SK-N-SH (cell line): ENCODE measurements around the gene ITM2C. TPM values are rescaled to one million over a fixed set of nuclear protein-coding genes. Genes with fewer than 3 reads are reported as not detected.

ENCODE experiments used
- CTCF ChIA-PET: fragments of 300-600, 350-600 bp; formaldehyde crosslinking; extraction: SDS; loops from one replicate; lab custom pipeline; 2021; lab: Yijun Ruan, JAX
- POLR2A ChIA-PET: fragments of 350-600 bp; sonication (Branson Sonifier 250); formaldehyde crosslinking; extraction: SDS; loops from one replicate; lab custom pipeline; 2020; ENCODE audit warnings: antibody characterized with exemption, inconsistent platforms; lab: Yijun Ruan, JAX
- DNase-seq: peaks from one replicate; pipeline ENCODE4 v3.0.0; 2012
- H2AFZ ChIP-seq: fragments of 200-600 bp; sonication (generic); 2 replicates; pipeline ENCODE4 v1.8.1; 2016; ENCODE audit warnings: antibody characterized with exemption, mild to moderate bottlenecking, low read depth
- H3F3A ChIP-seq: fragments of 200-600 bp; sonication (generic); replicated peaks from 2 replicates; pipeline ENCODE3; 2016; ENCODE audit warnings: antibody characterized with exemption, mild to moderate bottlenecking; ENCODE audit not compliant: insufficient read depth
- H3K27ac ChIP-seq, 2 experiments: fragments of 200-500 bp in 1 of 2; fragments of 200-600 bp in 1 of 2; sonication (Bioruptor generic) in 1 of 2; sonication (generic), shearing (Covaris generic) in 1 of 2; 2 replicates each; pipeline versions ENCODE4 v1.5.1 to v1.6.1; 2014 to 2016; ENCODE audit warnings: low read depth in 2 of 2, inconsistent platforms in 1 of 2, low read length in 1 of 2, mild to moderate bottlenecking in 1 of 2, mixed read lengths in 1 of 2
- H3K27me3 ChIP-seq: fragments of 200-600 bp; sonication (generic), shearing (Covaris generic); 2 replicates; pipeline ENCODE4 v1.6.1; 2016; ENCODE audit warnings: mixed run types; ENCODE audit not compliant: insufficient read depth
- H3K36me3 ChIP-seq, 2 experiments: fragments of 200-500 bp in 1 of 2; fragments of 200-600 bp in 1 of 2; sonication (Bioruptor generic) in 1 of 2; sonication (generic) in 1 of 2; replicated peaks in 1 of 2; 2 replicates each; pipeline versions ENCODE3 to v1.5.1; 2014 to 2016; ENCODE audit warnings: low read length in 1 of 2, mild to moderate bottlenecking in 1 of 2; ENCODE audit not compliant: insufficient read depth in 2 of 2, control insufficient read depth in 1 of 2
- H3K4me1 ChIP-seq, 2 experiments: fragments of 200-500 bp in 1 of 2; fragments of 200-600 bp in 1 of 2; sonication (Bioruptor generic) in 1 of 2; sonication (generic), shearing (Covaris generic) in 1 of 2; 2 replicates each; pipeline versions ENCODE4 v1.5.1 to v1.6.1; 2014 to 2016; ENCODE audit warnings: low read depth in 1 of 2, low read length in 1 of 2, mixed run types in 1 of 2; ENCODE audit not compliant: insufficient read depth in 2 of 2, control insufficient read depth in 1 of 2
- H3K4me2 ChIP-seq: fragments of 200-600 bp; sonication (generic), shearing (Covaris generic); 2 replicates; pipeline ENCODE4 v1.6.1; 2017; ENCODE audit warnings: mixed run types
- H3K4me3 ChIP-seq, 2 experiments: fragments of 200-500 bp in 1 of 2; fragments of 200-600 bp in 1 of 2; sonication (Bioruptor generic) in 1 of 2; sonication (generic), shearing (Covaris generic) in 1 of 2; 2 replicates each; pipeline versions ENCODE4 v1.5.1 to v1.8.1; 2014 to 2016; ENCODE audit warnings: low read depth in 2 of 2, inconsistent platforms in 1 of 2, low read length in 1 of 2, mild to moderate bottlenecking in 1 of 2, mixed read lengths in 1 of 2, moderate library complexity in 1 of 2
- H3K79me2 ChIP-seq: fragments of 200-600 bp; sonication (generic); 2 replicates; pipeline ENCODE4 v1.8.1; 2017; ENCODE audit warnings: mild to moderate bottlenecking; ENCODE audit not compliant: insufficient read depth
- H3K9ac ChIP-seq: fragments of 200-600 bp; sonication (generic); 2 replicates; pipeline ENCODE4 v1.6.1; 2017; ENCODE audit warnings: mixed run types
- H3K9me2 ChIP-seq: fragments of 200-600 bp; sonication (generic); 2 replicates; pipeline ENCODE4 v1.6.1; 2017; ENCODE audit warnings: mixed run types
- H3K9me3 ChIP-seq: fragments of 200-600 bp; sonication (generic); 2 replicates; pipeline ENCODE4 v1.6.1; 2017; ENCODE audit warnings: mixed run types, mild to moderate bottlenecking, moderate library complexity
- H4K20me1 ChIP-seq: fragments of 200-600 bp; sonication (generic); 2 replicates; pipeline ENCODE4 v1.6.1; 2017; ENCODE audit warnings: mild to moderate bottlenecking, mixed run types; ENCODE audit not compliant: insufficient read depth
- CTCF ChIP-seq: fragments of 200-600 bp; sonication (generic); IDR thresholded peaks from 2 replicates; pipeline ENCODE4 v1.6.1; 2017; ENCODE audit warnings: antibody characterized with exemption, mild to moderate bottlenecking, moderate library complexity
- ELF1 ChIP-seq: IDR thresholded peaks from 2 replicates; pipeline ENCODE4 v1.4.0; 2012
- EZH2phosphoT487 ChIP-seq: fragments of 200-600 bp; sonication (generic); IDR thresholded peaks from 2 replicates; pipeline ENCODE4 v1.6.1; 2017; ENCODE audit warnings: low read depth, mixed run types, mild to moderate bottlenecking, antibody characterized with exemption, moderate library complexity, borderline replicate concordance
- FOXM1 ChIP-seq: IDR thresholded peaks from 2 replicates; pipeline ENCODE4 v1.4.0; 2012; ENCODE audit warnings: low read depth, mild to moderate bottlenecking
- GATA2 ChIP-seq: sonication (generic); formaldehyde crosslinking; IDR thresholded peaks from 2 replicates; pipeline ENCODE4 v1.5.0; 2020; ENCODE audit warnings: mild to moderate bottlenecking, missing genetic modification reagents
- JUND ChIP-seq: IDR thresholded peaks from 2 replicates; pipeline ENCODE4 v1.4.0; 2012
- MEF2A ChIP-seq: IDR thresholded peaks from 2 replicates; pipeline ENCODE4 v1.4.0; 2012; ENCODE audit warnings: low read depth, borderline replicate concordance
- NFIC ChIP-seq: IDR thresholded peaks from 2 replicates; pipeline ENCODE4 v1.4.0; 2012; ENCODE audit warnings: borderline replicate concordance
- NRF1 ChIP-seq: IDR thresholded peaks from 2 replicates; pipeline ENCODE4 v1.6.1; 2012; ENCODE audit warnings: low read depth, mild to moderate bottlenecking, low read length
- RCOR1 ChIP-seq: fragments of 150-350 bp; IDR thresholded peaks from 2 replicates; pipeline ENCODE4 v1.6.1; 2017; ENCODE audit warnings: antibody characterized with exemption, low read length
- RFX5 ChIP-seq: IDR thresholded peaks from 2 replicates; pipeline ENCODE4 v1.6.1; 2012; ENCODE audit warnings: mild to moderate bottlenecking, improper control_type of control experiment, low read length
- USF1 ChIP-seq: IDR thresholded peaks from 2 replicates; pipeline ENCODE4 v1.4.0; 2012; ENCODE audit warnings: low read depth, borderline replicate concordance
- USF2 ChIP-seq: fragments of 150-350 bp; IDR thresholded peaks from 2 replicates; pipeline ENCODE4 v1.6.1; 2017; ENCODE audit warnings: antibody characterized with exemption, low read length, low read depth, borderline replicate concordance
- ZBTB33 ChIP-seq: IDR thresholded peaks from 2 replicates; pipeline ENCODE4 v1.4.0; 2012; ENCODE audit warnings: low read depth, borderline replicate concordance
- WGBS: methylation state at CpG from one replicate; pipeline ENCODE4 v1.1.6; 2017; ENCODE audit warnings: low lambda C conversion rate; 5-methylcytosine and 5-hydroxymethylcytosine counted together
- polyA plus RNA-seq, 3 experiments: library from polyadenylated mRNA; depleted of rRNA; stranded (reverse); fragments of >200 nt; gene quantifications; 2 replicates each; pipeline ENCODE4 v1.2.3, GENCODE V29; 2012

The ITM2C gene
- polyA plus RNA-seq, 1 of the 3 experiments (the other 2 are of a cell fraction): 288 TPM

- TF ChIP-seq ZBTB33 (no peak), USF2 (no peak), EZH2phosphoT487 (no peak), ELF1 (no peak), JUND (no peak), RCOR1 (peak; percentile 2; the same call in 1 of the 2 replicates), USF1 (no peak)
Measured at GRCh38 chr2:230864605-230865306, at the start of gene ITM2C (continued).

GRCh38 chr2:230815088-230815487, 49.7 kb upstream of the ITM2C start:
- H3K9ac ChIP-seq: no peak overlapping the region
- no peak overlapping the region for H2AFZ ChIP-seq
- H3K4me2 ChIP-seq: no peak overlapping the region
- peaks cover 45 to 73% of the 10 kb centered on the region in 2 experiments for H3K36me3 ChIP-seq
- no peaks in the 10 kb centered on the region for H3F3A ChIP-seq
- WGBS: 78% methylated on average over 3 of the region's 3 CpGs
- no peaks in the 10 kb centered on the region for H3K9me3 ChIP-seq
- no peaks in the 10 kb centered on the region for H3K9me2 ChIP-seq
- CTCF ChIA-PET: interaction anchor here (1.1 to 8.3 kb wide), 3 partner anchors 8 to 17 kb away, joined by 3 to 57 read pairs (median 10); no protein-coding TSS in a partner anchor
- H3K4me1 ChIP-seq: no peaks in the 10 kb centered on the region
- TF ChIP-seq MEF2A: no peak
- H3K79me2 ChIP-seq: no peaks in the 10 kb centered on the region
- 0 out of 2 replicates have a peak, but pooled peaks cover 4% of the 10 kb centered on the region for H4K20me1 ChIP-seq
- H3K4me3 ChIP-seq: no peak overlapping the region
- POLR2A ChIA-PET: no interaction called here
- H3K27me3 ChIP-seq: no peaks in the 10 kb centered on the region
- DNase-seq: no peak
- H3K27ac ChIP-seq: no peak overlapping the region

- 90% methylated on average over 7 of the region's 7 CpGs for WGBS
- Histone ChIP-seq H3F3A (no peaks in the 10 kb centered on the region), H4K20me1 (0 out of 2 replicates have a peak, but pooled peaks cover 4% of the 10 kb centered on the region), H3K9ac (no peak overlapping the region), H3K9me2 (no peaks in the 10 kb centered on the region), H2AFZ (no peak overlapping the region), H3K4me1 (no peaks in the 10 kb centered on the region), H3K36me3 (peaks cover 31 to 62% of the 10 kb centered on the region in 2 experiments), H3K27ac (no peak overlapping the region), H3K79me2 (no peaks in the 10 kb centered on the region), H3K4me2 (no peak overlapping the region), H3K27me3 (no peaks in the 10 kb centered on the region), H3K4me3 (no peak overlapping the region), H3K9me3 (no peaks in the 10 kb centered on the region)
- no peak for TF ChIP-seq RFX5
- no peak for TF ChIP-seq ELF1
- TF ChIP-seq NFIC: no peak
- TF ChIP-seq CTCF: no peak
- no peak for TF ChIP-seq GATA2 (CRISPR knock-in tag)
- no peak for TF ChIP-seq NRF1
- no peak for TF ChIP-seq FOXM1
- no peak for DNase-seq
- ChIA-PET CTCF (interaction anchor here (1.2 to 8.3 kb wide), 6 partner anchors 7 to 183 kb away, joined by 3 to 57 read pairs (median 9); no protein-coding TSS in a partner anchor), POLR2A (no interaction called here)
Measured at GRCh38 chr2:230816735-230817134, 48.0 kb upstream of the ITM2C start.
